Eye (tissue), 1 donor: Measurements from ENCODE around the gene ACADM.
"Not testable (repeated sequence)": the region's sequence is repeated elsewhere in the genome, so short reads cannot be mapped to it uniquely, and the experiment has no call there.

Experiments
- DNase-seq: peaks from one replicate; pipeline ENCODE4 v3.0.0-alpha.2; 2015

Gene ACADM

GRCh38 chr1:75724472-75725022, at the start of gene ACADM:
ACADM (plus strand) TSS chr1:75724709; CDS start chr1:75724788, 79 bp downstream.
- DNase-seq = peak; percentile 96

- no peak for DNase-seq
These were observed 47.1 kb upstream of the ACADM start for GRCh38 chr1:75677443-75677842.

GRCh38 chr1:75677964-75678363, 46.5 kb upstream of the ACADM start:
- DNase-seq = not testable (repeated sequence)

GRCh38 chr1:75690547-75690946, 34.0 kb upstream of the ACADM start:
- no peak for DNase-seq

GRCh38 chr1:75693551-75693950, 31.0 kb upstream of the ACADM start:
- no peak for DNase-seq

- DNase-seq = no peak
These were observed 28.5 kb upstream of the ACADM start for GRCh38 chr1:75696000-75696399.

- DNase-seq = no peak
These were observed 17.3 kb upstream of the ACADM start for GRCh38 chr1:75707191-75707590.

DNA sequence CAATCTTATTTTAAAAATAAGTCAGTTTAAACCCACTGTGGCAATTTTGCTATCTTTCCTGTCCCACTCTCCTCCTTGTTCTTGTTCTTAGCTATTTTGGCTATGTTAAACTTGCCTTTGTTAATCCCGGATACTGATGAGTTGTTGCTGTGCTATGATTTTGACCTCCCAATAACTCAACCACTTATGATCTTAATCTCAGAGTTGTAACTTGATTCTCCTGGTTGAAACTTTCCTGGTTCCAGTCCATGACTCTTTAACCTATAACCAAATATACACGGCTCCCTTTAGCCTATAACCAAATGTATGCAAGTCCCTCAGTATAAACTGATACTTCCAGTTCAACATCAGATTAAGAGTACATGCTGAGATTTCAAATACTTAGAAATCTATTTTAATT, 15.6 kb upstream of the ACADM start:
- no peak for DNase-seq

GRCh38 chr1:75710832-75711231, 13.7 kb upstream of the ACADM start:
- DNase-seq = no peak

- DNase-seq = no peak
These were observed 12.7 kb upstream of the ACADM start for GRCh38 chr1:75711846-75712245.

DNA sequence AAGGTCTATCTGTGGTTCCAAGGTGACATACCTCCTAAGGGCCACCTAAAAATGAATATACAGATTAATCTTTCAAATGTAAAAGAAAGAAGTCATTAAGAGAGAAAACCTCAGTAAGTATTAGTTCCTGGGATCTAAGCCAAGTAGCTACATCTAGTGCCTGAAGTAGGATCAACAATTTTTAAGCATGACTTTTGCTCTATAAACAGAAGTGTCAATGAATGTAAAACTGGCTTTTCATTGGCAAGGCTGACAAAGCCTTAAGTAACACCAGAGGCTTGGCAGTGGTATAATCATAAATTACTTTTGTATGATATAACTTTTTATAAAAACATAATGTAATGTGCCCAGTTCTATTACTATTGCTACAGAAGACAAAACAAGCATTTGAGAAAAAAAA, 12.2 kb upstream of the ACADM start:
- no peak for DNase-seq

DNA sequence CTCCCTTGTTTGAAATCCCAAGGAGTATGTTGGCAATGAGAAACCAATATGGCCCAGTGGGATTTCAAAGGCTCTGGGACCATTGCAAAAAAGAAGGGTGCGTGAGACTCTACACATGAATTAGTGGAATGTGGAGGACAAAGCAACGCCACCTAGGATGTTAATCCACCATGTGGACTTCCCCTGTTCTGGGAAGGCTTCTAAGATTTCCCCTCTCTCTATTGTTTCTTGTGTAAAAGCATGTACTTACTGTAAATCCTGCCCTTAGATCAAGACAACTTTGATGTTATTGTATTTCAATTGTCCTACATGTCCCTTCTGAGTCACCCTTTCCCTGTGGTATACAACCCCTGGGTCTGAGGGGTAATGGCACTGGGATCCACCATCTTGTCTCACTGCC, 4.7 kb upstream of the ACADM start:
- no peak for DNase-seq

- no peak for DNase-seq
These were observed 4.2 kb upstream of the ACADM start for GRCh38 chr1:75720325-75720724.

DNA sequence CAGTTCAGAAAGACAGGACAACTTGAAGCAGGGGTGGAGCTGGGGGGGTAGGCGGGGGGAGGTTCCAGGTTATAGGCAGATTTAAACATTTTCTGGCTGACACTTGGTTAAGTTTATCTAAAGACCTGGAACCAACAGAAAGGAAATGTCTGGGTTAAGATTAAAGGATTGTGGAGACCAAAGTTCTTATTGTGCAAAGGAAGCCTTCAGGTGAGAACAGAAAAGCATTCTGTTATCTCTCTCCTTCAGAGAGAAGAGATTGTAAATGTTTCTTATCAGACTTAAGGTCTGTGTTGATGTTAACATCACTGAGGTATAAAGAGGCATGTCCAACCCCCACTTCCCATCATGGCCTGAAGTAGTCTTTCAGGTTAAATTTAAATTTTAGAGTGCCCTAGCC, 3.7 kb upstream of the ACADM start:
- no peak for DNase-seq

- not testable (repeated sequence) for DNase-seq
These were observed 2.3 kb upstream of the ACADM start for GRCh38 chr1:75722246-75722645.

GRCh38 chr1:75722966-75723365, 1.5 kb upstream of the ACADM start:
- no peak for DNase-seq

GRCh38 chr1:75723989-75724471, 479 bp upstream of the ACADM start:
- DNase-seq = no peak

GRCh38 chr1:75725266-75725665, 757 bp downstream of the ACADM start:
- DNase-seq = no peak

DNA sequence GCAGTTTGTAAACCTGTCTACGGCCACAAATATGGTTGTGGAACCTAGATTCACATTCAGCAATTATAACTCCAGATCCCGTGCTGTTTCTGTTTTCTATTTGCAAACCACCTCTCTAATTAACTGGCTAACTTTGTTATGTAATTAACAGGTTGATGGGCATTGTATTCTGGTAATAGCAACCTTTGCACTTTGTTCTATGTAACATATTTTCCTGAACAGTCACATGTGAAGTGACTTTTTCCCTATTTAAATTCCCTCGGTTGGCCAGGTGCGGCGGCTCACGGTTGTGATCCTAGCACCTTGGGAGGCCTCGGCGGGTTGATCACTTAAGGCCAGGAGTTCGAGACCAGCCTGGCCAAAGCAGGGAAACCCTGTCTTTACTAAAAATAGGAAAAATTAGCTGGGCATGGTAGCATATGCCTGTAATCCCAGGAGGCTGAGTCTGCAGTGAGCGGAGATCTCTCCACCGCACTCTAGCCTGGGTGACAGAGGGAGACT, 1.4 kb downstream of the ACADM start:
- peak; percentile 31 for DNase-seq

DNA sequence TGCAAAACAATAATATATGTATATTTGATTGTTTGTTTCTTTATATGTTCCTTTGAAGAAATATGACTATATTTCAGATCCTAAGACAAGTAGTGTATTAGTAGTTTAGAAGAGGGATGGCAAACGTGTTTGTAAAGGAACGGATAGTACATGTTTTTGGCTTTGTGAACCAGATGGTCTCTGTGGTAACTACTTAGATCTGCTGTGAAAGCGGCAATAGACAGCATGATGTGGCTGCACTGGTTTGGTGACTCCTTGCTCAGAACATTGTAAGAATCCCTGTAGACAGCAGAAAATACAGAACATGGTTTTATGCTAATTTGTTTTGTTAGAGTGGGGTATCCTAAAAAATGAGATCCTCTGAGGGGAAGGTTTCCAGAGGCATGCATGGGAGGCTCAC, 3.1 kb downstream of the ACADM start:
- no peak for DNase-seq

- no peak for DNase-seq
These were observed 5.9 kb downstream of the ACADM start for GRCh38 chr1:75730432-75730831.

DNA sequence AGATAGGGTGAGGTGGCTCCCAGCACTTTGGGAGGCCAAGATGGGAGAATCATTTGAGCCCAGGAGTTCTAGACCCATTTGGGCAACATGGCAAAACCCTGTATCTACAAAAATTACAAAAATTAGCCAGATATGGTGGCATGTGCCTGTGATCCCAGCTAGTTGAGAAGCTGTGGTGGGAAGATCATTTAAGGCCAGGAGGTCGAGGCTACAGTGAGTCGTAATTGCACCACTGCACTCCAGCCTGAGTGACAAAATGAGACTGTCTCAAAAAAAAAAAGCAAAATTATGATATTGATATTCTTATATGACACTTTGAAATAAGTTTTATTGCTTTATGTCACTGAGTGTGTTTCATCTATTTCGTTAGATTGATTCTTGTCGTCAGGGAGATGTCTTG, 7.4 kb downstream of the ACADM start:
- DNase-seq = no peak

GRCh38 chr1:75732703-75733102, 8.2 kb downstream of the ACADM start:
- DNase-seq = no peak

DNA sequence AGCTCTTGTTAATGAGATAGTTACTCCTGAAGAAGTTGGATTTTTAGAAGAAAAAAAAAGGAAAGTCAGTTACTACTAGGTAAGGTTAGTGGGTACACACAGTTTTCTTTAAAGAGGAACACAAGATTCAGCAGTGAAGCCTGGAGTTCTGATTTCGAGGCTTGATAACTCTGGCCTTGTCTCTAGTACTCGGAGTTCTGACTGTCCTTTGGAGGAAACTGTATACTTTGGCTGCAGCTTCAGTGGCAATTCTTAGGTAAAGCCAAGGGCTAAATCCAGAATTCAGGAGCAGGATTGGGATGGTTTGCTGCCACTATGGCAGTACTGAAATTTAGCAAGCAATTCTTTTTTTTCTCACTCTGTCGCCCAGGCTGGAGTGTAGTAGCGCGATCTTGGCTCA, 9.2 kb downstream of the ACADM start:
- DNase-seq = no peak

- DNase-seq = no peak
These were observed 11.5 kb downstream of the ACADM start for GRCh38 chr1:75736016-75736415.
